HUES64 (cell line): ENCODE results near the gene GLOD4.
"Not testable (repeated sequence)": the region's sequence is repeated elsewhere in the genome, so short reads cannot be mapped to it uniquely, and the experiment has no call there.

Experiments
- H3K27ac ChIP-seq: 2 replicates; pipeline ENCODE4 v1.7.0; 2013; ENCODE audit warnings: low read depth, low read length, inconsistent platforms
- H3K27me3 ChIP-seq: 2 replicates; pipeline ENCODE4 v1.6.1; 2013; ENCODE audit warnings: mild to moderate bottlenecking, low read length; ENCODE audit not compliant: insufficient read depth
- H3K36me3 ChIP-seq: 2 replicates; pipeline ENCODE4 v1.6.1; 2013; ENCODE audit warnings: mild to moderate bottlenecking, low read length; ENCODE audit not compliant: insufficient read depth
- H3K4me1 ChIP-seq: 2 replicates; pipeline ENCODE4 v1.6.1; 2013; ENCODE audit warnings: mild to moderate bottlenecking, low read length, moderate library complexity; ENCODE audit not compliant: insufficient read depth
- H3K4me3 ChIP-seq: 2 replicates; pipeline ENCODE4 v1.5.1; 2013; ENCODE audit warnings: mild to moderate bottlenecking, low read length, moderate library complexity
- H3K9ac ChIP-seq: 2 replicates; pipeline ENCODE4 v1.6.1; 2013; ENCODE audit warnings: mild to moderate bottlenecking, low read depth, low read length
- H3K9me3 ChIP-seq: 2 replicates; pipeline ENCODE4 v1.6.1; 2013; ENCODE audit warnings: low read depth, low read length; ENCODE audit not compliant: insufficient read depth
- WGBS: fragments of 150-250, 120-280 bp; methylation state at CpG from one replicate; pipeline ENCODE4 v1.1.7; 2013; ENCODE audit warnings: missing lambda C conversion rate; 5-methylcytosine and 5-hydroxymethylcytosine counted together

Gene GLOD4

GRCh38 chr17:773016-773415, 9.1 kb downstream of the GLOD4 start:
- 100% methylated on average over 2 of the region's 5 CpGs for WGBS
- no peak overlapping the region for H3K27ac ChIP-seq
- H3K9ac ChIP-seq: no peak overlapping the region
- no peaks in the 10 kb centered on the region for H3K9me3 ChIP-seq
- H3K36me3 ChIP-seq: peaks cover 86% of the 10 kb centered on the region
- no peaks in the 10 kb centered on the region for H3K4me1 ChIP-seq
- H3K27me3 ChIP-seq: no peaks in the 10 kb centered on the region
- H3K4me3 ChIP-seq: no peak overlapping the region

GRCh38 chr17:767076-767475, 15.0 kb downstream of the GLOD4 start:
- 94% methylated on average over 3 of the region's 3 CpGs for WGBS
- H3K9me3 ChIP-seq: no peaks in the 10 kb centered on the region
- H3K4me1 ChIP-seq: no peaks in the 10 kb centered on the region
- H3K9ac ChIP-seq: no peak overlapping the region
- H3K4me3 ChIP-seq: no peak overlapping the region
- no peaks in the 10 kb centered on the region for H3K27me3 ChIP-seq
- peaks cover 69% of the 10 kb centered on the region for H3K36me3 ChIP-seq
- H3K27ac ChIP-seq: no peak overlapping the region

- Histone ChIP-seq H3K4me3 (no peak overlapping the region), H3K27ac (no peak overlapping the region), H3K4me1 (no peaks in the 10 kb centered on the region), H3K9ac (no peak overlapping the region), H3K27me3 (no peaks in the 10 kb centered on the region), H3K9me3 (no peaks in the 10 kb centered on the region), H3K36me3 (peaks cover 73% of the 10 kb centered on the region)
- WGBS: 96% methylated on average over 9 of the region's 9 CpGs
Observed at GRCh38 chr17:760371-760770, 21.7 kb downstream of the GLOD4 start.

GRCh38 chr17:759964-760363, 22.1 kb downstream of the GLOD4 start:
- Histone ChIP-seq H3K9me3 (no peaks in the 10 kb centered on the region), H3K36me3 (peaks cover 69% of the 10 kb centered on the region), H3K9ac (no peak overlapping the region), H3K27me3 (no peaks in the 10 kb centered on the region), H3K27ac (no peak overlapping the region), H3K4me3 (no peak overlapping the region), H3K4me1 (no peaks in the 10 kb centered on the region)
- WGBS: 89% methylated on average over 5 of the region's 5 CpGs

GRCh38 chr17:756010-756567, 26.0 kb downstream of the GLOD4 start:
- 83% methylated on average over 15 of the region's 15 CpGs for WGBS
- H3K36me3 ChIP-seq: peaks cover 40% of the 10 kb centered on the region

GRCh38 chr17:755319-755961, 26.6 kb downstream of the GLOD4 start:
- 97% methylated on average over 9 of the region's 9 CpGs for WGBS
- H3K9ac ChIP-seq: peak overlapping the region; percentile 43; the same call in 1 of the 2 replicates
- H3K27ac ChIP-seq, H3K4me3 ChIP-seq, H3K27me3 ChIP-seq, H3K4me1 ChIP-seq, H3K9me3 ChIP-seq: not testable (repeated sequence)
- H3K36me3 ChIP-seq: peaks cover 34% of the 10 kb centered on the region

More at GRCh38 chr17:756010-756567, 26.0 kb downstream of the GLOD4 start:
- not testable (repeated sequence) for H3K4me1 ChIP-seq, H3K27me3 ChIP-seq, H3K9me3 ChIP-seq, H3K27ac ChIP-seq, H3K4me3 ChIP-seq
- H3K9ac ChIP-seq: peak overlapping the region; percentile 43; the same call in 1 of the 2 replicates

GRCh38 chr17:753418-753817, 28.7 kb downstream of the GLOD4 start:
- WGBS: 90% methylated on average over 13 of the region's 13 CpGs

GRCh38 chr17:752620-753219, 29.4 kb downstream of the GLOD4 start:
- H3K36me3 ChIP-seq: peaks cover 30% of the 10 kb centered on the region
- peak overlapping the region; percentile 76 for H3K9ac ChIP-seq
- no peaks in the 10 kb centered on the region for H3K27me3 ChIP-seq
- H3K9me3 ChIP-seq: peaks cover 8% of the 10 kb centered on the region; the same call in 1 of the 2 replicates
- peak overlapping the region; percentile 48; the same call in 1 of the 2 replicates for H3K27ac ChIP-seq
- H3K4me1 ChIP-seq: no peaks in the 10 kb centered on the region
- 62% methylated on average over 42 of the region's 43 CpGs for WGBS
- peak overlapping the region; percentile 96 for H3K4me3 ChIP-seq

More at GRCh38 chr17:753418-753817, 28.7 kb downstream of the GLOD4 start:
- H3K36me3 ChIP-seq: peaks cover 26% of the 10 kb centered on the region
- H3K9ac ChIP-seq: no peak overlapping the region
- H3K4me3 ChIP-seq: no peak overlapping the region
- H3K27ac ChIP-seq: no peak overlapping the region
- H3K27me3 ChIP-seq: no peaks in the 10 kb centered on the region
- peaks cover 8% of the 10 kb centered on the region; the same call in 1 of the 2 replicates for H3K9me3 ChIP-seq
- no peaks in the 10 kb centered on the region for H3K4me1 ChIP-seq

- H3K36me3 ChIP-seq: peaks cover 32% of the 10 kb centered on the region
- no peaks in the 10 kb centered on the region for H3K27me3 ChIP-seq
- H3K9me3 ChIP-seq: peaks cover 8% of the 10 kb centered on the region; the same call in 1 of the 2 replicates
- no peaks in the 10 kb centered on the region for H3K4me1 ChIP-seq
- peak within 1 kb of the TSS; percentile 92 for H3K9ac ChIP-seq
- peak within 1 kb of the TSS; percentile 64 for H3K27ac ChIP-seq
- H3K4me3 ChIP-seq: peak within 1 kb of the TSS; percentile 96
- WGBS: 1% methylated on average over 87 of the region's 87 CpGs
Observed at GRCh38 chr17:752002-752619, 30.0 kb downstream of the GLOD4 start, which contains the start of gene GEMIN4. TSS of gene GEMIN4 (minus strand) at chr17:752264. CDS start at chr17:752142, 122 bp downstream.

- H3K9me3 ChIP-seq: peaks cover 8% of the 10 kb centered on the region; the same call in 1 of the 2 replicates
- WGBS: 3% methylated on average over 49 of the region's 49 CpGs
- peak overlapping the region; percentile 96 for H3K4me3 ChIP-seq
- H3K4me1 ChIP-seq: no peaks in the 10 kb centered on the region
- peak overlapping the region; percentile 64 for H3K27ac ChIP-seq
- peaks cover 32% of the 10 kb centered on the region for H3K36me3 ChIP-seq
- H3K27me3 ChIP-seq: no peaks in the 10 kb centered on the region
- H3K9ac ChIP-seq: peak overlapping the region; percentile 92
Observed at GRCh38 chr17:751269-752001, 30.6 kb downstream of the GLOD4 start.
